NCI-H2196 treated with DMSO at 0.1 percent for 48 hours (cell line): ENCODE measurements around the gene TMEM43.
"Not testable (repeated sequence)": the region's sequence is repeated elsewhere in the genome, so short reads cannot be mapped to it uniquely, and the experiment has no call there.

Experiments used
- DNase-seq: peaks from one replicate; lab custom pipeline; 2025; ENCODE audit not compliant: unreplicated experiment; lab: John Stamatoyannopoulos, UW

Gene TMEM43

DNA sequence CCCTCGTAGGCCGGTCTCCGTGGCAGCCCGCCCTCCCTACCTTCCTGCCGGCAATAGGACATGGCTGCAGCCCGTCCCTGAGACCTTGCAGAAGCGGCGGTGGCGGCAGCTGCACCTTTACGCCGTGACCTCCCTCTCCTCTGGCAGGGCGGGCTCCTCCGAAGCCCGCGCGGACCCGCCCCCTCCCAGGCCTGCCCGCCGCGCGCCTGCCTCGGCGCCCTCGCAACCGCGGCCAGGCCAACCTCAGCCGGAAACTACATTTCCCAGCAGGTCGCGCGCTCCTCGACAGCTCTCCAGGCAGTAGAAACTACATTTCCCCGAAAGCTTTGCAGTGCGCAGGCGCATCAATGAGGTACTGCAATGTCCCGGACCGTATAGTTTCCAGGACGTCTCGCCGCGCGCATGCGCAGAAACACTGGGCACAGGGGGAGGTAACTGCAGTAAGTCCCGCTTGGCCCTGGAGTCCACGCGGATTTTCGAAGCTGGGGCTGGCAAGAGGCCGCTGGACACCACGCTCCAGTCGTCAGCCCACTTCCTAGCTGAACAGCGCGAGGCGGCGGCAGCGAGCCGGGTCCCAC is at the start of gene TMEM43, which contains the start of gene CHCHD4:
Gene TMEM43, plus strand, starts transcription at position 438 of the 578 bp plus-strand sequence. CDS start 142 bp downstream, outside the sequence.
Gene CHCHD4, minus strand, starts transcription at position 256 of the 578 bp plus-strand sequence. Its CDS starts 194 bp downstream, at position 62.
- peak; percentile 88 for DNase-seq

GRCh38 chr3:14075233-14075632 is 49.6 kb upstream of the TMEM43 start:
- DNase-seq: not testable (repeated sequence)

- no peak for DNase-seq
These were observed 47.5 kb upstream of the TMEM43 start for GRCh38 chr3:14077310-14077709.

DNA sequence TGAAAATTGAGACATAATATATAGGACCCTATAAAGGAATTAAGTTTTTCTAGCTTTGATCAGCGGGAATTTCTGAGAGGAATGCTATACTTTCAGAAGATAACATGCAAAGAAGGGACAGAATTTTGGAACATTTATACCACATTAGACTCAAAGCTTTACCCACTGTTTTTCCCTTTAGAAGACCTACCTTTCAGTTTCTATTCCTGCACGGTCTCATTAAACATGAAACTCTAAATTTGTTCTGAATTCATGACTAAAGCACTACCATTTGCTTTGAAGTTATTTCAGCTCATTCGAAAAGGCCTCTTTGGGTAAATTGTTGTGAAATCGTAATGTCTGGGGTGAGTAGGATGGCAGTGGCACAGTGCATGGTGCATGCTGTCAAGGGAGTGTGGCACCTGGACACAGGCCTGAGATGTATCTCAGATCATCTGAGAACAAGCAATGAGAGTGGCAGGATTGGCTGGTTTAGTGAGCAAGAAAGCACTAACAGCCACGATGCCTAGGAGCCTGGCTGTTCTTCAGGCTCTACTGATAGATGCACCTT is 42.7 kb upstream of the TMEM43 start:
- no peak for DNase-seq

DNA sequence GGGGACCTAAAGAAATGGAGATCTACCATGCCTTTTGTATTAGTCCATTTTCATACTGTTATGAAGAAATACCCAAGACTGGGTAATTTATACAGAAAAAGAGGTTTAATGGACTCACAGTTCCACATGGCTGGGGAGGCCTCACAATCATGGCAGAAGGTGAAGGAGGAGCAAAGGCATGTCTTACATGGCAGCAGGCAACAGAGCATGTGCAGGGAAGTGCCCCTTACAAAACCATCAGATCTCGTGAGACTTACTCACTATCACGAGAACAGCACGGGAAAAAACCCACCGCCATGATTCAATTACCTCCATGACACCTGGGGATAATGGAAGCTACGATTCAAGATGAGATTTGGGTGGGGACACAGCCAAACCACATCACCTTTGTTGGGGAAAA is 37.4 kb upstream of the TMEM43 start:
- not testable (repeated sequence) for DNase-seq

DNA sequence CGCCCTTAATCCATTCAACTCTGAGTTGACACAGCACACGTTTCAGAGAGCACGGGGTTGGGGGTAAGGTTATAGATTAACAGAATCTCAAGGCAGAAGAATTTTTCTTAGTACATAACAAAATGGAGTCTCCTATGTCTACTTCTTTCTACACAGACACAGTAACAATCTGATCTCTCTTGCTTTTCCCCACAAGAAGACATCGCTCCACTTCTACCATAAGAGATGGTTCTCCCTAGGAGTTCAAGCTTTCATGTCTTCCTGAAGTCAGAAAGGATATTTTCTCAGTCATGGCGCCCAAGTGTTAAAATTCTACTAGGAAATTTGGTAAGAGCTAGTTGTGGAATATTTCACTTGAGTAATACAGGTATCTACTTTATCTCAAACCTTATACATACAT is 32.9 kb upstream of the TMEM43 start:
- not testable (repeated sequence) for DNase-seq

- DNase-seq: no peak
These were observed 32.4 kb upstream of the TMEM43 start for GRCh38 chr3:14092464-14092863.

- no peak for DNase-seq
These were observed 31.0 kb upstream of the TMEM43 start for GRCh38 chr3:14093831-14094230.

- no peak for DNase-seq
These were observed 28.1 kb upstream of the TMEM43 start for GRCh38 chr3:14096742-14097141.

DNA sequence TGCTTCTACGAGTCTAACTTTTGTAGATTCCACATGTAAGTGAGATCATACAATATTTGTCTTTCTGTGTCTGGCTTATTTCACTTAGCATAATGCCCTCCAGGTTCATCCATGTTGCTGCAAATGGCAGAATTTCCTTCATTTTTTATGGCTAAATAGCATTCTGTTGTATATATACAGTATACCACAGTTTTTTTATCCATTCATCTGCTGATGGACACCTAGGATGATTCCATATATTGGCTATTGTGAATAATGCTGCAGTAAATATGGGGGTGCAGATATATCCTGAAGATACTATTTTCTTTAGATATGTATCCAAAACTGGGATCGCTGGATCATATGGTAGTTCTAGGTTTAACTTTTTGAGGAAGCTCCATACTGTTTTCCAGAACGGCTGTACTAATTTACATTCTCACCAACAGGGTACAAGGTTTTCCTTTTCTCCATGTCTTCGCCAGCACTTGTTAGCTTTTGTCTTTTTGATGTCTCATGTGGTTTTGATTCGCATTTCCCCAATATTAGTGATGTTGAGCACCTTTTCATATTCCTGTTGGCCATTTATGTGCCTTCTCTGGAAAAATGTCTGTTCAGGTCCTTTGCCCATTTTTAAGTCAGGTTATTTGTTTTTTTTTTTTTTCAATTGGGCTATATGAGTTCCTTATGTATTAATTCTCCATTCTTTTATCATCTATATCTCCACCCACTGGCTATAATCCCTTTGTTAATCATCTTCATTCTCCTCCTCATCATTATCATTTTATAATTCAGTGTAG is 27.0 kb upstream of the TMEM43 start:
- no peak for DNase-seq

DNA sequence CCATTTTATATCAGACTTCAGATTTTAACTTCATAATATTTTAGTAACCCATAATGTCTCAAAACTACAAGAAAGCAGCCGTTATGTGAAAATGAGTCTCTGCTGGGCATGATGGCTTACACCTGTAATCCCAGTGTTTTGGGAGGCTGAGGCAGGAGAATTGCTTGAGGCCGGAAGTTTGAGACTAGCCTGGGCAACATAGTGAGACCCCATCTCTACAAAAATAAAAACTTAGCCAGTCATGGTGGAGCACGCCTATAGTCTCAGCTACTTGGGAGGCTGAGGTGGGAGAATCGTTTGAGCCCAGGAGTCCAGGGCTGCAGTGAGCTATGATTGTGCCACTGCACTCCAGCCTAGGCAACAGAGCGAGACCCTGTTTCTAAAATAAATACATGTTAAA is 15.0 kb upstream of the TMEM43 start:
- not testable (repeated sequence) for DNase-seq

GRCh38 chr3:14110699-14111098 is 14.2 kb upstream of the TMEM43 start:
- no peak for DNase-seq

- no peak for DNase-seq
These were observed 10.8 kb upstream of the TMEM43 start for GRCh38 chr3:14113965-14114635.

DNA sequence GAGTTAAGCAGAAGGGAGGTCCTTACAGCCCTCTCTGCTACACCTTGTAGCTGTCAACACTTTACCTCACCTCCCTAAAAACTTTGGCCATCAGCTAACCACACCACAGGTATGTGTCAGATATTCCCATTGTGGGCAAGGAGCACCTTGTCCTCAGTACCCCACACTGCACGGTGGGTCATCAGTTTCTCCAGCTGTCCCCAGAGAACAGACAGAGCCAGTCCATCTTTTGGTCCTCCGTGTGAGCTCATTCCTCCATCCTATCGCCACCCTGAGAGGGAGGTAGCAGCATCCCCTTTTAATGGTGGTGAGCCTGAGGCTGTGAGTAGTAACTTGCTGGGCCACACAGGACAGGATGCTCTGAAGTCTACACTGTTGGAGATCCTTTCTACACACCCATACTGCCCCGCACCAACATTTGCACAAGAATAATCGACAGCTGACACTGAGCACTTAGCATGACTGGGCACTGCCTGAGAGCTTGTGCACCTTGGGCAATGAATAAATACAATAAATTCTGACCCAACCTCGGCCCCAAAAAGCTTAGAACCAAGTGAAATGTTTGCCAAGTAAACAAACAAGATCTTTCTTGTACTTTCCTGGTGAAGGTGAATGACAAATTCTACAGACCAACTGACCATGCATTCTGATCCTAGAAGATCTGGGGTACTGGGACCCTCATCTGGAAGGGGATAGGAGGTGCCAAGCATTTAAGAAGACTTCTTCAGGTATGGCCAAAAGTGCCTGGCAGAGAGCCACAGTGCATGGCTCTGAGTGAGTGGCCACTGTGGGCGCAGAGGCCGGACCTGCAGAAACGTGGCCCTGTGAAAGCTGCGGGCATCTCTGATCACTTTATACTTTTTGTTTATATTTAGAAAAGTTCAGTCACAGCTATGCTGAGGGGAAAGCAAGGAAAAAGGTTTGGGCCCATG is 7.1 kb upstream of the TMEM43 start:
- DNase-seq: no peak

GRCh38 chr3:14118400-14119381 is 6.2 kb upstream of the TMEM43 start:
- DNase-seq: no peak

- DNase-seq: no peak
These were observed 5.2 kb upstream of the TMEM43 start for GRCh38 chr3:14119651-14120050.

GRCh38 chr3:14120111-14120920 is 4.5 kb upstream of the TMEM43 start:
- DNase-seq: no peak

DNA sequence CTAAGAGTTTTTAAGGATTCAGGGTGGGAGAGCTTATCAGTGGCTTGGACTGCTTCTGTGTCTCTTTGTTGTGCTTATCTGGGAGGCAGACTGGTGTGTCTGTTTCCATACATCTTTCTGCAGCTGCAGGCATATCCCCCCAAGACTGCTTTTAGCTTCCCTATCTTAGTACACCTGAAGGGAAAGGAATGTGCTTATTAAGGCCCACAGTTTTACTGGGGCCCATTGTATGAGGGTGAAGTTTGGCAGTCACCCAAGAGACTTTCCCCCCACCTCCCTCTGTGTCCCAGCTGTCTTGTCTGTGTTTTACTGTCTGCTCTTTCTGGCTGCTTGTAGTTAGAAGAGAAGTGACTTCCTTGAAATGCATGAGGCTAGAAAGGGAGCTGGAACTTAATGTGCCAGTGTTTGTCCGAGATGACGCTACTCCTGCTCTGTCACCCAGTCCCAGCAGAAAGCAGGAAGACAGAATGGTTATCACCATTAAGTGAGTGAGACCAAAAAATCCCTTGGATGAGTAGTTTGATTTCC is 3.9 kb upstream of the TMEM43 start:
- not testable (repeated sequence) for DNase-seq
